Tibial nerve (tissue), 4 donors: ENCODE results near the gene PLA2G10.

Experiments
- EP300 ChIP-seq, 2 donors: sonication (generic); formaldehyde crosslinking; IDR thresholded peaks; one replicate each; pipeline ENCODE4 v1.6.1; 2017; ENCODE audit warnings: antibody characterized with exemption in 2 of 2, mild to moderate bottlenecking in 1 of 2
- TF ChIP-seq, protein P1 (sequence below), 5 experiments: fragments of 200-600 bp in 3 of 5; fragments of 450-650 bp in 2 of 5; sonication (generic) in 3 of 5; IDR thresholded peaks; one replicate each; pipeline ENCODE4 v1.5.1; 2016 to 2019; ENCODE audit warnings: antibody characterized with exemption in 5 of 5, mild to moderate bottlenecking in 3 of 5, moderate library complexity in 2 of 5

DNA sequence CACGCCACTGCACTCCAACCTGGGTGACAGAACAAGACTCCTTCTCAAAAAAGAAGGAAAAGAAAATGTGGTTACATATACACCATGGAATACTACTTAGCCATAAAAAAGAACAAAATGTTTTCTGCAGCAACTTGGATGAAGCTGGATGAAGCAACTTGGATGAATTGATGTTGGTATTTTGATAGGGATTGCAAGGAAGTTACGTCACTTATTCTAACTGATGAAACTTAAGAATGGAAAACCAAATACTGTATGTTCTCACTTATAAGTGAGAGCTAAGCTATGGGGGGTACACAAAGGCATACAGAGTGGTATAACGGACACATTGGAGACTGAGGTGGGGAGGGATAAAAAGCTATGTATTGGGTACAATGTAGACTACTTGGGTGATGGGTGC lies 17.5 kb downstream of the PLA2G10 start:
- TF ChIP-seq, protein P1, sequence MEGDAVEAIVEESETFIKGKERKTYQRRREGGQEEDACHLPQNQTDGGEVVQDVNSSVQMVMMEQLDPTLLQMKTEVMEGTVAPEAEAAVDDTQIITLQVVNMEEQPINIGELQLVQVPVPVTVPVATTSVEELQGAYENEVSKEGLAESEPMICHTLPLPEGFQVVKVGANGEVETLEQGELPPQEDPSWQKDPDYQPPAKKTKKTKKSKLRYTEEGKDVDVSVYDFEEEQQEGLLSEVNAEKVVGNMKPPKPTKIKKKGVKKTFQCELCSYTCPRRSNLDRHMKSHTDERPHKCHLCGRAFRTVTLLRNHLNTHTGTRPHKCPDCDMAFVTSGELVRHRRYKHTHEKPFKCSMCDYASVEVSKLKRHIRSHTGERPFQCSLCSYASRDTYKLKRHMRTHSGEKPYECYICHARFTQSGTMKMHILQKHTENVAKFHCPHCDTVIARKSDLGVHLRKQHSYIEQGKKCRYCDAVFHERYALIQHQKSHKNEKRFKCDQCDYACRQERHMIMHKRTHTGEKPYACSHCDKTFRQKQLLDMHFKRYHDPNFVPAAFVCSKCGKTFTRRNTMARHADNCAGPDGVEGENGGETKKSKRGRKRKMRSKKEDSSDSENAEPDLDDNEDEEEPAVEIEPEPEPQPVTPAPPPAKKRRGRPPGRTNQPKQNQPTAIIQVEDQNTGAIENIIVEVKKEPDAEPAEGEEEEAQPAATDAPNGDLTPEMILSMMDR (IDR thresholded peaks at IDR 0.05) = no peak
- TF ChIP-seq EP300 (IDR thresholded peaks at IDR 0.05) = no peak
